B cell (primary cell): ENCODE measurements around the gene RPP25L.

Experiments used
- CTCF ChIP-seq: fragments of 200-600 bp; IDR thresholded peaks from one replicate; pipeline ENCODE4 v1.8.0; 2022; ENCODE audit warnings: antibody characterized with exemption, mild to moderate bottlenecking
- EZH2 ChIP-seq: IDR thresholded peaks from 2 replicates; pipeline ENCODE4 v1.6.1; 2012; ENCODE audit warnings: borderline replicate concordance, low read depth, mild to moderate bottlenecking, moderate library complexity, low read length; ENCODE audit not compliant: insufficient read depth, poor library complexity, severe bottlenecking

GRCh38 chr9:34579104-34579807 lies 32.6 kb downstream of the RPP25L start:
- TF ChIP-seq CTCF (no peak), EZH2 (no peak)
